NCI-H2171 treated with DMSO at 0.1 percent for 48 hours (cell line): ENCODE results near the gene WWOX.
"Not testable (repeated sequence)": the region's sequence is repeated elsewhere in the genome, so short reads cannot be mapped to it uniquely, and the experiment has no call there.

ENCODE experiments used
- DNase-seq: peaks from one replicate; lab custom pipeline; 2025; lab: John Stamatoyannopoulos, UW

Gene WWOX

DNA sequence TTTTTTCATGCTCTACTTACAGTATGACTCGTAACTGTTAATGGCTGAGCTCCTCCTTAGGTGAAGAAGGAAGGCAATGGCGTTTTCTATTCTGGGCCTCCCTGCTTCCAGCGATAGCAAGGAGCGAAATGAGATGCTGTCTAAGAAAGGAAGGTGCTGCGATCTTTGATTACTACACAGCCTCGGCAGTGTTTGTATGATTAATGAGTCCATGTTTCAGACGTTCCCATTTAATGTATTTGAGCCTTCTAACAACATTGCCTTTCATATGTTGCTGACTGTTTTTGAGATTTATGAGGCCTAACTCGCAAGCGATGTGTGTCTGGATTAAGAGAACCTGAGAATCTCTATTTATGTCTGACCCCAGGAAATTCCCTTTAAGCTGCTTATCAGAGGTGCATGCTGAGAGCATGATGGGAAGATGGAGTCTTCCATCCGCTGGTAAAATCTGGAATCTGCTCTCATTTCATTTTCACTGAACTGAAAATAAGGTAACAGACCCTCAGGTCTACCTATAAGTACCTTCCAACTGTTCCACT, 403.4 kb downstream of the WWOX start:
- DNase-seq: no peak

DNA sequence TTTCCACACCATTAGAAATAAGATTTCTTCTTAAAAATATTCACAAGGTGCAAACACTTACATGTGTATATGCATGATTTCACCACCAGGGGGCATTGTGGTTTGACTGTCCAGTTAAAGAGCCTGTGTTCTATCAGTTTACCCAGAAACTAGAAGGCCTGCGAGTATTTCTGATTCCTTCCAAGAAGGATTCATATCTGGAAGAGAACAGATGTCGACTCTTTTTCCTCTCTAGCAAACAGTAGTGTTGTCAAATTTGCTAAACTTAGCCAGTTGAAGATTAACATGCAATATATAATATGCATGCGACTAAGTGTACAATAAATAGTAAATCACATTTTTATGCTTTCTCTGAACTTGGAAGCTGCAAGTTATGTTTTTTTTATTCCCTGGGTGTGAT, 404.1 kb downstream of the WWOX start:
- DNase-seq: peak; percentile 62

DNA sequence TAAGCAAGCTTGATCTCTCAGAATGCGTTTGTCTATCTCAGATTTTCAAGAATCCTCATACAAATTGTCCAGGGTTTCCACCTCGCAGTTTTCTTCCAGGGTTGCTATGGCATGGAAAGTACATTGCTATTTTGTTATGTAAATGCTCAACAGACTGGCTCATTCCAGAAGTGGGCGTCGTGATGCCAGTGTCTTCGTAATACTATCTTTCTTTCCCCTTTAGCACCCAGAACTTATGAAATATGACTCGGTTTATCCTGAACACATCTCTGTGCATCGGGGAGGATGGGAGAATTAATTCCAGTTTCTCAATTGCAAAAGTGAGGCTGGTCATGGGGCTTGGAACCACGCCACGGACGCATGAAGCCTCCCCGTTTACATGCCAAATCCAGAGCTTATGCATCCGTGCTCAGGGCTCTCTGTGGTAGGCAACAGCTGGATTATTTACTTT, 405.0 kb downstream of the WWOX start:
- DNase-seq: no peak

DNA sequence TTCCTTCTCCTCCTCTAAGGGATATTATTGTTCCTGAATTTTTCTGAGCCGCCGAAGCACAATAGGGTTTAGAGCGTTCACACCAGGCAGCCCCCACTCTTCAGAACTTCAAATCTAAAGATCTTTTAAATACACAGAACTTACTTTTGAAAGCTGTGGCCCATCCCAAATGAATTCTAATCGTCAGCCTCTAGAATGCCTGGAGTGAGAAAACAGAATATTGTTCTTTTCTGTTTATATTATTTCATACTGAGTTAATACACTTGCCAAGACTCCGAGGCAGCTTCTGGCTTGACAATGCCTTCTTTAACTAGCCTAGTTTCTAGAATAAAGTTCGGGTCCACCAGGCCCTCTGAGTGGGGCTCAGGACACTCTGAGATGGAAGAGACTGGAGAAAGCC, 405.6 kb downstream of the WWOX start:
- DNase-seq: no peak

DNA sequence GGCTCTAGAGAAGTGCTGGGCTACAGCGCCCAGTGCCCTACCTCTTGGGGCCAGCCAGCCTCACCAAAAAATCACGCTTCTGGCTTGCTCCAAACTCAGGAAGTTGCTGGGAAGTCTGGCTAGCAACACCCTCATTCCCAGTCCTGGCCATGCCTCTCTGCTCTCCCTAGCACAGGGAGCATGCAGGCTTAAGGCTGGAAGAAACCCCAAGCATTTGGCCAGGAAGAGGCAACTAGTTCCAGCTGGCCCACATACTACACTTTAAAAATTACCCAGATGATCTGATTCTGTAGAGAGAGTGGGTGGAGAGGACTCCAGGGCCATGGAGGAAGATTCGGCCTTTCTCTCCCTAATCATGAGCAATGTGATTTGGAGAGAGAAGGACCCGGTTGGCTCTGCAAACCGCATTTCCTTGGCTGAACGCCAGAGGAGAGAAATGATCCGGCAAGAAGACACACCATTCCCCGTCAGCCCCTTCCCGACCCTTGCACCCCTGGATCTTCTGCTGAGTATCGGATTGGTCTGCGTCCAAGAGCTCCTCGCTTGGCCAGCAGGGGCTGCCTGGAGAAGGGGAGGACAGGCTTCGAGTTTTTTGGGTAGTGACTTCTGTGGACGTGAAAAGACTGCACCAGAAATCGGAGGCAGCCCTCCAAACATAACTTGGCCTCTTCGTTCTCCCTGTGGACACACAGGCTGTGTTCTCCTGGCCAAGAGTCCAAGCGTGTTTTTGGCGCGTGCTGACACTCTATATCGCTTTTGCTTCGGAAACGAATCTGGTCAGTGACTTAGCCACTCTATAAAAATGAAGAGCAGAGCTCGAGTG, 406.3 kb downstream of the WWOX start:
- DNase-seq: peak; percentile 6

DNA sequence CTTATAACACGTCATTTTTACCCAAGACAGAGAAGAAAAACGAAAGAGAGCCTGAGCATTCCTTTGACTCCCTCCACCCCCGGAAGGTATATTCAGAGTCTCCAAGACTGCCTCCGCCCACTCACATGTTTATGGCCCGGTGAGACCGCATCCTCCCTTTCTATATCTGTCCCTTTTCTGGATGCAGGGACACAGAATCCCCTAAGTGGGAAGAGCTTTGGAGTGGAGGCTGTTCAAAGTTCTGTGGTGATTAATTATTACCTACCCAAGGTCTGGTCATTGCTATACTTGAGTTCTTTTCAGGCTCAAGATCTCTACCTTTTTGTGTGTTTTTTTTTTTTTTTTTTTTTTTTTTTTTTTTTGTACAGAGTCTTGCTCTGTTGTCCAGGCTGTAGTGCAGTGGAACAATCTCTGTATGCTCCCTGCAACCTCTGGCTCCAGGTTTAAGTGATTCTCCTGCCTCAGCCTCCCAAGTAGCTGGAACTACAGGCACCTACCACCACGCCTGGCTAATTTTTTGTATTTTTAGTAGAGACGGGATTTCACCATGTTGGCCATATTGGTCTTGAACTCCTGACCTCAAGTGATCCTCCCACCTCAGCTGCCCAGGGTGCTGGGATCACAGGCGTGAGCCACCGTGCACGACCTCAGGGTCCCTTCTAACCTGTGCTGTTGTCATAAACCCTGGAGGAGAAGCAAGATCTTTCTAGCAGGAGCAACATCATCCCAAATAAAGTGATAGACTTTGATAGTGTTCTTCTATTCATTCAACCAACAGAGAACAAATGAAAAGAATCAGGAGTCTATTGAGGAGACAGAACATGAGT, 407.1 kb downstream of the WWOX start:
- DNase-seq: no peak

DNA sequence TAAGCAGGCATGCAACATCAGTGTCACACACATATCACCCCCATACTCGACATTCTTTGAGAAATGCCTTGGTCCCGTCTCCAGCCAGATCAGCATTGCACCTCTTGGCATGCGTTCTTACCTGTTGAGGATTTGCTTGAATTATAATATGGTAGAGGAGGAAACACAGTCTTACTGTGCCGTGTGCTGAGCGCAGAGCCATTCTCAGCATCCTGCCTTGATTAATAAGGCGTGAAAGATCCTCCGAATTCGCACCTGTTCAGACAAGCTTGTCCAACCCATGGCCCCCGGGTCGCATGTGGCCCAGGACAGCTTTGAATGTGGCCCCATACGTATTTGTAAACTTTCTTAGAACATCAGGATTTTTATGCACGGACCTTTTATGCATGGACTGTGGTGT, 408.1 kb downstream of the WWOX start:
- no peak for DNase-seq

DNA sequence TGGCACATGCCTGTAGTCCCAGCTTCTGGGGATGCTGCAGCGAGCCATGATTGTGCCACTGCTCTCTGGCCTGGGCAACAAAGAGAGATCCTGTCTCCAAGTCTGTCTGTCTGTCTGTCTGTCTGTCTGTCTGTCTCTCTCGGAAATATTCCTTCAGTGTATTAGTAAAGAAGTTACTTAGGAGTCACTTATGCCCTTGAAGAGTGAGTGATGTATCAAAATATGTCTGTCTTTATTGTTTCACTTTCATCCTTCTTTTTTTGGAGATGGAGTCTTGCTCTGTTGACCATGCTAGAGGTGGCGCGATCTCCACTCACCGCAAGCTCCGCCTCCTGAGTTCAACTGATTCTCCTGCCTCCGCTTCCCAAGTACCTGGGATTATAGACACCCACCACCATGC, 410.5 kb downstream of the WWOX start:
- no peak for DNase-seq

DNA sequence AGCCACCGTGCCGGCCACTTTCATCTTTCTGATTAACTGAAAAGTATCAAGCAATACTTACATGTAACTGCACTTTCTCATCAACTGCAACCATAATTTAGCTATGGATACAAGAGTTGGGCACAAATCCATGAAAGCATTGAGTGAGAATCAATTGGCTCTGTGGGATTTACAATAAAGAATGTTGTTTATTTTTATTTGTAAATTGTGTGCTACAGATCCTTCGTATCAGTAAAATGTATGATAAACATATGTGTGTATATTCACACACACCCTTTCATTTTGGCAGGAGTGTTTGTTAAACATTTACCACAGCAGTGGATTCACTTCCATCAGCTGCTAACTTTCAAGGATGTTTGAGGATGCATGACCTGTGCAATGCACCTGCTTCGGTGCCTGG, 411.0 kb downstream of the WWOX start:
- DNase-seq: no peak

DNA sequence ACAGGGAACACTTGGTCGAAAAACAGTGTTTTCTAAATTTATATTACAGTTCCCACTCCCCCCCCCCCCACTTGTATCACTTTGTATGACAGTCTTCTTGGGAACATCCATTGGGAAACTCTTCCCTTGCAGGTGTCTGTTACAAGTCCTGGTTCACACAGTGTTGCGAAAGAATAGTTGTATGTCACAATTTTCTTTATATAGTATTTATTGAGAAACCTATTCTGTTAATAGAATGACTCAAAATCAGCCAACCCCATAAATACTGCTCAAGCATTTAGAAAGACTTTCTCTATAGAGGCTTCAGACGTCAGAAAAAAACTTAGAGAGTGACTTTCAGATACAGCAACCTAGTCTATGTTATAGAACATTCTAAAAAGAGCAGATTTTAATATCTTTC, 414.4 kb downstream of the WWOX start:
- DNase-seq: no peak

DNA sequence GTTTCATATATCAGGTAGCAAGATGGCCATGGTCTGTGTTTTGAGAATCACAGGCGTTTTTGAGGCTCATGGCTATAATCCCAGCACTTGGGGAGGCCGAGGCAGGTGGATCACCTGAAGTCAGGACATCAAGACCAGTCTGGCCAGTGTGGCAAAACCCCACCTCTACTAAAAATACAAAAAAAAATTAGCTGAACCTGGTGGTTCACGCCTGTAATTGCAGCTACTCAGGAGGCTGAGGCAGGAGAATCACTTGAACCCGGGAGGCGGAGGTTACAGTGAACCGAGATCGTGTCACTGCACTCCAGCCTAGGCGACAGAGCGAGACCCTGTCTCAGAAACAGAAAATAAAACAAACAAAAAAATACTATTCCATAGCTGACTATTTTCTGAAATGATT, 415.4 kb downstream of the WWOX start:
- not testable (repeated sequence) for DNase-seq

DNA sequence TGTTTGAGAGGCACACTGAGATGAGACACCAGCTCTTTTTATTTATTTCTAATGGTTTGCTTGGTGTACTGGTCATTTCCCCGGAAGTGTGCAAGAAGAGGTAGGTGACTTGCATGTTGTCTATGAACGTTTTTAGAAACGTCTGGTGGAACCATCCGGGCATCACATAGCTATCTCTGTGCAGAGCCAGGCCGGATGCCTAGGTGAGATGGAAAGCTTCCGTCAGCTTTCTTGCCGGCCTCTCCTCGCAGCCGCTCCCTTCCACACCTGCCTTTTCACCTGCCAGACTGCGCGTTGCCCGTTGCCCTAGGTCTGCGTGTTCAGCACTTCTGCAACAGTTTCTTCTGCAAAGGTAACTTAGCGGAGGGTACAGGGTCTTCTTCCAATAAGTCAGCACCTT, 416.0 kb downstream of the WWOX start:
- DNase-seq: no peak

DNA sequence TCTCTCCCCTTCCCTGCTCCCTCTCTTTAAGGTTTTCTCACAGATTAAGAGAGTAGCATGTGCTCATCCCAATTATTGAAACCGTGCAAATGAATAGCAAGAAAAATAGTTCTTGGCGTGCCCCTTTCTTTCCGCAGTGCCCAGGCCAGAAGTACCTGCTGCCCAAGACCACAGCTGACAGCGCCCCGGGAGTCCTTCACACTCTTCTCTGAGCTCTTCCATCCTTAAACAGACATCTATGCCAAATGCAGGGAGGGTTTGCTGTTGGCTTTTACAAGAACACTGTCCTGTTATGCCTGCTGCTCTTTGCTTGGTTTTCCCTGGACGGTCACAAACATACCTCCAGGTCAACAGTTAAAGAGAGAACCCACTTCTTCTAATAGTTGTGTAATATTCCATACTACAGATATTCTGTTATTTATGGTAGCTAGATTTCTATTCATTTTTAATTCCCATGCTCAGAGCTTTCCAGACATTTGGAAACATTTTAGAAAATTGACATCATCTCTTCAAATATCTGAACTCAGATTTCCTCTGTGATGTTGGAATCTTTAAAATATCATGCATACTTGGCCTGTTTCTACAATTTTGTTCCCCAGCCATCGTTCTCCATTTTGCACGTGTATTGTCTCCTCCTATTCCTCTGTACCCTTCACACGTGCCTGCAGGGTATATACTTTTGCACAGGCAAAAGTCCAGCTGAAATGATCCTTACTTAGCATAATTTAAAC, 416.7 kb downstream of the WWOX start:
- no peak for DNase-seq

DNA sequence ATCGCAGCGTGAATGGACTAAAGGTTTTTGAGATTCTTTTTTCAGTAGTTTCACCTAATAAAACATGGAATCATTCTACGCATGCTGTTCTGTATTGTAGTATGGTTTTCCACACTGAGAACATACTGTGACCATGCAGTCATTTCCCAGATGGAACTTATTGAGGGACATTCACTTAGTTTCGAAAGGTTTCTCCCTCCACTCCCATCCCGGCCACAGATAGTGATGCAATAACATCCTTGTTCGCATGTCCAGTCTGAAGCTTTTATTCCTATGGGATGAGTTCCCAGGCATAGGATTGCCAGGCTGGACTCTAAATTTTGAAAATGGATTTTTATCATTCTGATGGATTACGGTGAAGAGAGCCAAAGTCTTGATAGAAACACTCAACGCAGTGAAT, 420.4 kb downstream of the WWOX start:
- no peak for DNase-seq

DNA sequence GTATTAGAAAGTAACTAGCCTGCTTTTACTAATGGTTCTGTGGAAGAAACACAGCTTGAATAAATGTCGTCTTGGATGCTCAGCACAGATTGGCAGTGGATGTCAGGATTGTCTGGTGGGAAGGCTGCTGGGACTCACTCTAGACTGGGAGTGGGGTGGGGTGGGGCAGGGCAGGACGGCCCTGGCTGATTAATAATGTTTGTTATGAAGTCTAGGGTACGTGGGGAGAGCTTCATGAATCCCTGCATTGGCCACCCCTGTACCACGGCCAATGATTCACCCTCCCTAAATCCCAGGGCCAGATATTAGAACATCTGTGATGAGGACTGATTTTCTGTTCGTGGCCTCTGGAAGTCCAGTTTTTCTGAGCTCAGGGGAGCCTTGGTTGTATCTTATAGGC, 421.0 kb downstream of the WWOX start:
- DNase-seq: no peak

DNA sequence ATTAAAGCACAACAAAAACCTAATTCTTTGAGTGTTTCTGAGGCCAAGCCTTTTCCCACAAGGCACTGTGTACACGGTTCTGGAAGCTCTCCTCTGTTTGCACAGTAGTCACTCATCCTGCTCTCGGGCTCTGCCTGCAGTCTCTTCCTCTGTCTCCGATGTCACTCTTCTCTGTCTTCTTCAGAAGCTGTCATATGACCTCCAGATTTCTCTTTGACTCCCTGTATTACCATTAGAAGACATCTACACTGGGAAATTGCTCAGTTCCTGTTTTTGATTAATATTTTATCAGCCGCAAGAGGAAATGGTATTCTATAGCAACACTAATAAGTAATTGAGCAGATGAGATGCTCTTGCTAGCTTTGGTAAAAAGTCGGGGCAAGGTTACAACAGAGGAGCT, 422.9 kb downstream of the WWOX start:
- DNase-seq: no peak

DNA sequence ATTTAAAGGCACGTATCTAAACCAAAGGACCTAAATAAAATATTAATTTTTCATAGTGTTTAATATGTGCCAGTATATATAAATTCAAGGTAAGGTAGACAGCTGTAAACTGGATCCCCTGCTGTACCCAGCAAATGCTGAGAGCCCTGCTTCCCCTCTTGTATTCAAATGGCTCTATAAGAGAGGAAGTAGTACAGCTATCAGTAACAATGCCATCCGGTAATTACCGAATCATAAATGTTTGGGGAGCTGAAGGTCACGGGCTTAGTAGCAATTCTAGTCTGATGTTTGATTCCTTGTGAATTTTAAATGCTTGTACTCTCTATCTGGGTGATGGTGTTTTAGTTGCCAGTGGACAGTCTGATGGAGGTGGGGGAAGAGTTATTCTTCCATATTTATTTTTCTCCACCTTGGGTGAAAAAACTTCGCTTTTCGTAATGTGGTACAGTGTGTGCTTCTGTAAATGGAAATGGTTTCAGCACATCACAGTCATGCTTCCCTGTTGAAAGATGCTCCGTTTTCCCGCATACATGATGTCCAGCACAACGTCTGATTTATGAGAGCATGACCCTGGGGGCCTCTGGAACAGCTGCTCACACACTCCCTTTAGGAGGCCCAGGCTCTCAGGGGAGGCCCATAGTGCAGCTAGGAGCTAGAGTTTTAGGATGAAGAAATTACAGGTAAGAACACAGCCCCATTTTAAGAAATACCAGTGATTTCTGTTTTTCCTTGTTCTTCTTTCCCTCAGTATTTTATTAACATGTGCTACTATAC, 423.9 kb downstream of the WWOX start:
- peak; percentile 40 for DNase-seq

DNA sequence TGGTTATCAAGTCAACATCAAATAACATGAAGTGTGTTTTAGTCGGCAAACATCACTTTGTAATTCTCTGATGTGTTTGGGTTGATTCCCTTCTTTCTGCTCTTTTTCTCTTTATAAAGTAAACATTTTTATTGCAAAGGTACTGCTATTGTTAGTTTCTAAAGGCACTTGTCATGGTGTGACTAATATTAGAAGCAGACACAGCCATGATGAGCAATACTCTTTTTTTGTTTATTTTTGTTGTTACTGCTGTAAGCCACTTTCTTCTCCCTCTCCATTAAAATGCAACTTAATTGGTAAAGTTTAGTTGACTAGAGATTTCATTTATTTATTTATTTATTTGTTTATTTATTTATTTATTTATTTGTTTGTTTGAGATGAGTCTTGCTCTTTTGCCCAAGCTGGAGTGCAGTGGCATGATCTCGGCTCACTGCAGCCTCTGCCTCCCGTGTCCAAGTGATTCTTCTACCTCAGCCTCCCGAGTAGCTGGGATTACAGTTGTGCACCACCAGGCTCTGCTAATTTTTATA, 424.7 kb downstream of the WWOX start:
- DNase-seq: no peak

DNA sequence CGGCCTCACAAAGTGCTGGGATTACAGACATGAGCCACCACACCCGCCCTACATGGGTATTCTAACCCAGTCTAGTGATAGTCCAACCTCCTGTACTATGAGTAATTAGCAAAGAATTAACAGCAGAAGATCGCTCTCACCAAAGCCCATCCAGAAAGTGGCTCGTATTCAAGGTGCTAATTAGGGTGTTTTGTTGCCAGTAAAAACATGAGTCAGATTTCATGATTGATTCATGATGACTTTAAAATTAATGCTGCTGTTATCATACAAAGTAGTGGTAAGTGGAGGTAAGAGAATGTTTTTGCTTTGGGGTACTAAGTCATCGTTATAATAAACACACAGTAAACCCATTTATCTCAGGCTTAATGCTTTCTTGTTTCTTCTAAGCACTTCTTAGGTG, 428.8 kb downstream of the WWOX start:
- no peak for DNase-seq

DNA sequence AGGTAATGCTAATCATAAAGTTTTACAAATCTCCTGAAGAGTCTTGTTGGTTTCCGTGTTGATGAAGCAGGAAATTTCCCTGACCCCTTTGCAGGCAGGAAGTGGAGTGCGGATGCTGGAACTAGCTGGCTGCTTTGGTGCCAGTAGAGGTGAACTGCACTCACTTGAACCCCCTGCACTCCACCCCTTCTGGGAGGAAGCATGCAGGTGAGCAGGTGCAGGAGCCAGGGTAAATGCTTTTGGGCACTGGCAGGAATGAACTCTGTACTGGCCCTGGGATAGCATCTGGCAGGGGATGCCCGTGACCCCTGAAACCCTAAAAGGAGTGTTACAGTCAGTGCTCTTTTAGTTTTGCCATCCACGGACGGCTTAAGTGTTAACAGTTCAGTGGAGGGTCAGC, 430.4 kb downstream of the WWOX start:
- DNase-seq: no peak

DNA sequence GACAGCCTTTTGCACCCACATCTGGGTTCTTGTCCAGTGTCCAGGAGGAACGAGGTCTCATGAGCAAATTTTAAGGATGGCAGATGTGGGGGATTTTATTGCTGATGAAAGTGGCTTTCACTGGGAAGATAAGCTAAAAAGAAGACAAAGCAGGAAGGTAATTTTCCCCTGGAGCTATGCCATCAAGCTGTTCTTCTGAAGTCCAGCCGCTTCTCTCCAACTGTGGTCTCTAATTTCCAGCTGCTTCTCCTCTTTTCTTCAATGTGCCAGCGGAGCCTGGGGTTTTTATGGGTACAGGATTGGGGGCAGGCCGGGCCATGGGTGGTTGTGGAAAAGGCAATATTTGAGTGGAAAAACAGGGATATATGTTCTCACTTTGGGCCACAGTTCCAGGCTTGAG, 430.8 kb downstream of the WWOX start:
- no peak for DNase-seq
